PC-9 (cell line): ENCODE results near the gene TCHP. TPM values are rescaled to one million over a fixed set of nuclear protein-coding genes. Genes with fewer than 3 reads are reported as not detected.

ENCODE experiments used
- BruUV-seq: library from RNA; stranded (reverse); fragments of 400-500 nt; replicated peaks from 2 replicates; lab custom pipeline; 2021; lab: Mats Ljungman, UMichigan
- CTCF ChIA-PET: fragments of 300-600 bp; sonication (Branson Sonifier 250); formaldehyde crosslinking; loops from one replicate; lab custom pipeline; 2022; ENCODE audit warnings: antibody characterized with exemption; lab: Charles Lee
- POLR2A ChIA-PET: fragments of 300-600 bp; sonication (Branson Sonifier 250); formaldehyde crosslinking; loops from one replicate; lab custom pipeline; 2022; ENCODE audit warnings: antibody characterized with exemption; ENCODE audit not compliant: unreplicated experiment; lab: Charles Lee
- DNase-seq, 2 experiments: peaks; one replicate each; pipeline versions ENCODE4 v3.0.0 to v3.0.0-alpha.2; 2015 to 2022; ENCODE audit warnings: mixed read lengths in 1 of 2
- H2AFZ ChIP-seq: fragments of 200-600 bp; sonication (generic); 2 replicates; pipeline ENCODE4 v1.8.1; 2017; ENCODE audit warnings: antibody characterized with exemption
- H3F3A ChIP-seq: fragments of 200-600 bp; sonication (generic); 2 replicates; pipeline ENCODE4 v1.8.1; 2017; ENCODE audit warnings: antibody characterized with exemption, mild to moderate bottlenecking, low read depth; ENCODE audit not compliant: insufficient read depth
- H3K27ac ChIP-seq: fragments of 200-600 bp; sonication (generic); 2 replicates; pipeline ENCODE4 v1.6.1; 2016; ENCODE audit warnings: mixed run types
- H3K27me3 ChIP-seq: fragments of 200-600 bp; sonication (generic); 2 replicates; pipeline ENCODE4 v1.6.1; 2016; ENCODE audit warnings: low read depth, mixed run types; ENCODE audit not compliant: insufficient read depth
- H3K36me3 ChIP-seq: fragments of 200-600 bp; sonication (generic); 2 replicates; pipeline ENCODE4 v1.6.1; 2016; ENCODE audit warnings: low read depth, mixed run types
- H3K4me1 ChIP-seq: fragments of 200-600 bp; sonication (generic); replicated peaks from 2 replicates; pipeline ENCODE4 v1.6.1; 2016; ENCODE audit warnings: mixed run types; ENCODE audit not compliant: insufficient read depth
- H3K4me2 ChIP-seq: fragments of 200-600 bp; sonication (generic); 2 replicates; pipeline ENCODE4 v1.6.1; 2017; ENCODE audit warnings: mixed run types
- H3K4me3 ChIP-seq: fragments of 200-600 bp; sonication (generic); 2 replicates; pipeline ENCODE4 v1.6.1; 2016; ENCODE audit warnings: mixed run types
- H3K79me2 ChIP-seq: fragments of 200-600 bp; sonication (generic); 2 replicates; pipeline ENCODE4 v1.6.1; 2017; ENCODE audit warnings: low read depth, mixed run types
- H3K9me2 ChIP-seq: fragments of 200-600 bp; sonication (generic); 2 replicates; pipeline ENCODE4 v1.8.1; 2017; ENCODE audit warnings: mild to moderate bottlenecking; ENCODE audit not compliant: insufficient read depth
- H3K9me3 ChIP-seq: fragments of 200-600 bp; sonication (generic); 2 replicates; pipeline ENCODE4 v1.8.1; 2016; ENCODE audit warnings: low read depth; ENCODE audit not compliant: insufficient read depth
- H4K20me1 ChIP-seq: fragments of 200-600 bp; sonication (generic); 2 replicates; pipeline ENCODE4 v1.8.1; 2017; ENCODE audit not compliant: insufficient read depth
- CTCF ChIP-seq: fragments of 200-600 bp; sonication (generic); conservative IDR thresholded peaks from 2 replicates; pipeline ENCODE4 v1.6.1; 2017; ENCODE audit warnings: mixed run types, antibody characterized with exemption, mild to moderate bottlenecking, moderate library complexity
- EZH2 ChIP-seq: fragments of 200-600 bp; sonication (generic); IDR thresholded peaks from 2 replicates; pipeline ENCODE4 v1.8.0; 2017; ENCODE audit warnings: antibody characterized with exemption, low read depth
- intact Hi-C: fragments of 100-400 bp; cut with micrococcal nuclease; formaldehyde crosslinking; loops from one replicate; pipeline ENCODE4 v1.10.0; 2022; ENCODE audit not compliant: unreplicated experiment
- total RNA-seq: library from RNA; stranded (reverse); gene quantifications from 2 replicates; pipeline ENCODE4 v1.2.3, GENCODE V29; 2021

TCHP gene
- total RNA-seq, 1 experiment from 2014 or later: 17.6 TPM

DNA sequence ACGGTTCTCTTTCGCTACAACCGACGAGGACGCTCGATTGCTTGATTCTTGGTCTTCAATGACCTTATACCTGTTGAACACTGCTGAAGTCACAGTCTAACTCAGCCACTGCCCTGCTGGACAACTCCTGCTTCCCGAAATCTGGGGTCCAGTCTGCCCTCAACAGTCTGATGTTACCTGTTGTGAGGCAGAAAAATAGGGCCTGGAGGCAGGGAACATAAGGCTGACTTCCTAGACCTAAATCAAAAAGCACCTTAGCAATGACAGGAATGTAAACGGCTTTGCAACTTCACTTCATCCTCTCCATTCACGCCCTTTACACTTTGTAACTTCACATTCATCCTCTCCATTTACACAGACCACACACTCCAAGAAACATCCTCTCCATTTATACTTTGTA lies 19.1 kb upstream of the TCHP start:
- TF ChIP-seq EZH2 (no peak), CTCF (no peak)
- Histone ChIP-seq H3K9me3 (no peaks in the 10 kb centered on the region), H3K36me3 (no peaks in the 10 kb centered on the region), H3K27ac (peak overlapping the region; percentile 56), H2AFZ (peak overlapping the region; percentile 85), H3F3A (peaks cover 32% of the 10 kb centered on the region), H4K20me1 (no peaks in the 10 kb centered on the region), H3K27me3 (no peaks in the 10 kb centered on the region), H3K4me1 (peaks cover 88% of the 10 kb centered on the region), H3K9me2 (no peaks in the 10 kb centered on the region), H3K4me3 (peak overlapping the region; percentile 63; the same call in 1 of the 2 replicates), H3K4me2 (peak overlapping the region; percentile 89), H3K79me2 (peaks cover 41% of the 10 kb centered on the region)
- no peak for DNase-seq
- TSS peak; percentile 74 for BruUV-seq
- intact Hi-C loops: loop anchor here (1.0 kb wide), 2 partner anchors 28 to 76 kb away; no protein-coding TSS in a partner anchor
- POLR2A ChIA-PET: no interaction called here
- CTCF ChIA-PET: interaction anchor here (0.9 to 1.2 kb wide), 2 partner anchors 28 to 36 kb away, joined by 4 to 5 read pairs; no protein-coding TSS in a partner anchor

- CTCF ChIA-PET: interaction anchor here (0.6 to 1.2 kb wide), 2 partner anchors 28 to 36 kb away, joined by 5 read pairs; no protein-coding TSS in a partner anchor
- peak overlapping the region; percentile 89 for H3K4me2 ChIP-seq
- H3F3A ChIP-seq: peaks cover 30% of the 10 kb centered on the region; the same call in 1 of the 2 replicates
- no TSS peak for BruUV-seq
- H3K9me2 ChIP-seq: no peaks in the 10 kb centered on the region
- TF ChIP-seq CTCF (no peak), EZH2 (no peak)
- no peak overlapping the region for H2AFZ ChIP-seq
- H3K27me3 ChIP-seq: no peaks in the 10 kb centered on the region
- no peak for DNase-seq
- no peaks in the 10 kb centered on the region for H3K36me3 ChIP-seq
- no peaks in the 10 kb centered on the region for H3K9me3 ChIP-seq
- H4K20me1 ChIP-seq: no peaks in the 10 kb centered on the region
- H3K27ac ChIP-seq: peak overlapping the region; percentile 36
- POLR2A ChIA-PET: no interaction called here
- H3K79me2 ChIP-seq: peaks cover 33% of the 10 kb centered on the region
- no peak overlapping the region for H3K4me3 ChIP-seq
- intact Hi-C loops: no loop called here
- H3K4me1 ChIP-seq: peaks cover 81% of the 10 kb centered on the region
Observed at GRCh38 chr12:109881752-109882151, 18.3 kb upstream of the TCHP start.

- Histone ChIP-seq H3K4me1 (peaks cover 78% of the 10 kb centered on the region), H3K4me3 (no peak overlapping the region), H3K9me2 (no peaks in the 10 kb centered on the region), H3K9me3 (no peaks in the 10 kb centered on the region), H3F3A (peaks cover 38% of the 10 kb centered on the region), H4K20me1 (no peaks in the 10 kb centered on the region), H2AFZ (no peak overlapping the region), H3K27ac (peak overlapping the region; percentile 36; the same call in 1 of the 2 replicates), H3K4me2 (peak overlapping the region; percentile 28), H3K79me2 (peaks cover 16% of the 10 kb centered on the region), H3K27me3 (no peaks in the 10 kb centered on the region), H3K36me3 (no peaks in the 10 kb centered on the region)
- intact Hi-C loops: no loop called here
- DNase-seq: peak; percentile 13 to 61
- TF ChIP-seq EZH2 (no peak), CTCF (no peak)
- BruUV-seq: no TSS peak
- ChIA-PET CTCF (interaction anchor here (0.6 to 0.7 kb wide), 2 partner anchors 29 to 34 kb away, joined by 5 to 8 read pairs; no protein-coding TSS in a partner anchor), POLR2A (no interaction called here)
Observed at GRCh38 chr12:109883461-109883860, 16.6 kb upstream of the TCHP start.
